ENCODE data around the gene LRAT. TPM values are rescaled to one million over a fixed set of nuclear protein-coding genes. Genes with fewer than 3 reads are reported as not detected.

The LRAT gene
- total and polyA plus RNA-seq, 10 of the 15 experiments (the other 5 are each of a cell fraction or from before 2014, with no cell fraction given) = 0.07 to 0.08 TPM; not detected in 8

GRCh38 chr4:154732669-154733068 lies 11.1 kb upstream of the LRAT start:
- intact Hi-C loops (cut with micrococcal nuclease; ENCODE audit: unreplicated experiment) (no loop called here), in situ Hi-C loops (cut with MboI) (no loop called here)
- Histone ChIP-seq H3K4me3 (no peak overlapping the region), H3K36me3 (ENCODE audit: control insufficient read depth in 2 of 2, insufficient read depth in 2 of 2, low read length in 1 of 2) (no peaks in the 10 kb centered on the region), H3K9me3 (replicated peaks; ENCODE audit: control insufficient read depth, insufficient read depth, low read length) (no peaks in the 10 kb centered on the region), H4K20me1 (ENCODE audit: control insufficient read depth, insufficient read depth) (no peaks in the 10 kb centered on the region), H3K27ac (ENCODE audit: control insufficient read depth, insufficient read depth) (no peak overlapping the region), H3K9ac (ENCODE audit: control insufficient read depth, insufficient read depth, low read length) (no peak overlapping the region), H3K79me2 (ENCODE audit: control insufficient read depth, insufficient read depth, low read length) (no peaks in the 10 kb centered on the region), H2AFZ (ENCODE audit: control insufficient read depth, low read depth, low read length) (no peak overlapping the region), H3K27me3 (replicated peaks in 1 of 2; ENCODE audit: control insufficient read depth in 2 of 2, insufficient read depth in 2 of 2, low read length in 1 of 2) (no peaks in the 10 kb centered on the region), H3K4me2 (ENCODE audit: control insufficient read depth, insufficient read depth) (no peak overlapping the region), H3K4me1 (ENCODE audit: control insufficient read depth, insufficient read depth, low read length) (no peaks in the 10 kb centered on the region)
- no TSS peak for BruUV-seq (replicated peaks)
- DNase-seq (ENCODE audit: low read depth, low spot score) = no peak
- TF ChIP-seq ATF2 (IDR thresholded peaks at IDR 0.05; ENCODE audit: low read length) = no peak
- no peak for TF ChIP-seq RELA (IDR thresholded peaks at IDR 0.05; ENCODE audit: borderline replicate concordance, partially characterized antibody)
- TF ChIP-seq SP1 (IDR thresholded peaks at IDR 0.05; ENCODE audit: low read depth, low read length) = no peak
- TF ChIP-seq EED (IDR thresholded peaks at IDR 0.05; ENCODE audit: low read depth) = no peak
- no peak for TF ChIP-seq CBX5 (IDR thresholded peaks at IDR 0.05; ENCODE audit: low read depth)
- ChIA-PET RAD21 (ENCODE audit: unreplicated experiment) (no interaction called here), SMC1A (ENCODE audit: uncharacterized antibody, unreplicated experiment) (no interaction called here), POLR2A (no interaction called here), CTCF (no interaction called here)
- 19% methylated on average over 4 of the region's 4 CpGs for WGBS (ENCODE audit: insufficient coverage, insufficient replicate concordance, low lambda C conversion rate, missing lambda C conversion rate)
- FAIRE-seq = no peak
- no peak for ATAC-seq

DNA sequence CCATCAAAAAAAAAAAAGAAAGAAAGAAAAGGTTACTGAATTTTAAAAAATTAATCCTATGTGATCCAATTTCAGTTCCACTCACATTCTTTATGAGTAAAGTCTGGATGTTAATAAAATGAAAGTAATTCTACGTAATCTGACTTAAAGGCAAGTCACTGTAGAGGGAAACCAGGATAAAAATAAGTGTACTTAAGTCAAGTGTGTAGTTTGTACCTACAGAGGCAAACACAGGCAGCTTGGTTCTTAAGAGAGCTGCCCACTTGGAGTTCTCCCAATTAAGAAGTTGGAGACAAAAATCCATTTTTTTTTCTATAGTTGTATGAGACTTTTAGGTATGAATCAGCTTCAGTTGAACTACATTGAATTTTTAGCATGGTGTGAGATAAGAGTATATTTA lies 7.0 kb upstream of the LRAT start:
- Histone ChIP-seq H4K20me1 (ENCODE audit: control insufficient read depth, insufficient read depth) (no peaks in the 10 kb centered on the region), H3K27me3 (replicated peaks in 1 of 2; ENCODE audit: control insufficient read depth in 2 of 2, insufficient read depth in 2 of 2, low read length in 1 of 2) (peaks cover 0 to 4% of the 10 kb centered on the region in 2 experiments; a peak in 2 of 4 replicates), H2AFZ (ENCODE audit: control insufficient read depth, low read depth, low read length) (no peak overlapping the region), H3K4me3 (no peak overlapping the region), H3K9me3 (replicated peaks; ENCODE audit: control insufficient read depth, insufficient read depth, low read length) (no peaks in the 10 kb centered on the region), H3K36me3 (ENCODE audit: control insufficient read depth in 2 of 2, insufficient read depth in 2 of 2, low read length in 1 of 2) (no peaks in the 10 kb centered on the region), H3K79me2 (ENCODE audit: control insufficient read depth, insufficient read depth, low read length) (no peaks in the 10 kb centered on the region), H3K4me2 (ENCODE audit: control insufficient read depth, insufficient read depth) (no peak overlapping the region), H3K27ac (ENCODE audit: control insufficient read depth, insufficient read depth) (no peak overlapping the region), H3K9ac (ENCODE audit: control insufficient read depth, insufficient read depth, low read length) (no peak overlapping the region), H3K4me1 (ENCODE audit: control insufficient read depth, insufficient read depth, low read length) (no peaks in the 10 kb centered on the region)
- SMC1A ChIA-PET (ENCODE audit: uncharacterized antibody, unreplicated experiment) = no interaction called here
- in situ Hi-C loops (cut with MboI) = no loop called here
- ATAC-seq = no peak
- POLR2A ChIA-PET = no interaction called here
- BruUV-seq (replicated peaks) = no TSS peak
- CTCF ChIA-PET = no interaction called here
- DNase-seq (ENCODE audit: low read depth, low spot score) = no peak
- RAD21 ChIA-PET (ENCODE audit: unreplicated experiment) = no interaction called here
- intact Hi-C loops (cut with micrococcal nuclease; ENCODE audit: unreplicated experiment) = no loop called here
- 17% methylated on average over 1 of the region's 1 CpG for WGBS (ENCODE audit: insufficient coverage, insufficient replicate concordance, low lambda C conversion rate, missing lambda C conversion rate)
- FAIRE-seq = no peak
- TF ChIP-seq STAT3 (IDR thresholded peaks at IDR 0.05; ENCODE audit: low read depth, low read length) = no peak
- no peak for TF ChIP-seq TARDBP (IDR thresholded peaks at IDR 0.05; ENCODE audit: borderline replicate concordance)
- no peak for TF ChIP-seq PBX3 (IDR thresholded peaks at IDR 0.05; ENCODE audit: insufficient replicate concordance, low read depth, low read length)
- no peak for TF ChIP-seq CEBPB (IDR thresholded peaks at IDR 0.05; ENCODE audit: borderline replicate concordance in 1 of 2, low read depth in 2 of 2, low read length in 2 of 2)
- TF ChIP-seq BHLHE40 (IDR thresholded peaks at IDR 0.05; ENCODE audit: borderline replicate concordance in 1 of 2, low read depth in 2 of 2, low read length in 1 of 2) = no peak
- no peak for TF ChIP-seq ZNF622 (IDR thresholded peaks at IDR 0.05)
- TF ChIP-seq SKIL (IDR thresholded peaks at IDR 0.05; ENCODE audit: low read depth, poor library complexity, severe bottlenecking) = no peak
- no peak for TF ChIP-seq BRCA1 (IDR thresholded peaks at IDR 0.05; ENCODE audit: low read depth, low read length)
- TF ChIP-seq SIX5 (IDR thresholded peaks at IDR 0.05; ENCODE audit: low read depth, low read length, severe bottlenecking) = no peak
- no peak for TF ChIP-seq CREB1 (IDR thresholded peaks at IDR 0.05; ENCODE audit: low read depth)

Data from GM12878 (cell line).